ENCODE results near the gene PADI3.

Gene PADI3

DNA sequence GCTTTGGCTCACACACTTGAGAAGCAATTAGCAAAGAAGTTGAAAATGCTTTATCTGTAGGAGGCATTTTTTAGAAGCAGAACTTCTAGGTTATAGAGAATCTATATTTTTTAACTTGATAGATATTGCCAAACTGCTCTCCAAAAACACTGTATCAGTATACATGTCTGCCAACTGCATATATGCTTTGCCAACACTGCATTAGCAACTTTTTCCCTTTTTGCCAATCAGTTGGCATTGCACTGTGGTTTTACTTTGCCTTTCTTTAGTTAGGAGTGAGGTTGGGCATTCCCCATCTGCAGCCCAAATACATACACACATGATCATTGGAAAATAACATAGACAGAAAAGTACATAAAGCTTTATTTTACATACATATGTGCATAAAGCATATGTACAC lies 15.0 kb downstream of the PADI3 start:
- no peak for TF ChIP-seq TAF1 (IDR thresholded peaks at IDR 0.05; ENCODE audit: borderline replicate concordance, insufficient read depth, low read length)
- no peak for TF ChIP-seq POLR2AphosphoS5 (IDR thresholded peaks at IDR 0.05; ENCODE audit: low read depth, low read length)
- TF ChIP-seq FOXP2 (optimal IDR thresholded peaks at IDR 0.05; ENCODE audit: borderline replicate concordance, extremely low read depth, extremely low read length, insufficient read depth), result no peak

DNA sequence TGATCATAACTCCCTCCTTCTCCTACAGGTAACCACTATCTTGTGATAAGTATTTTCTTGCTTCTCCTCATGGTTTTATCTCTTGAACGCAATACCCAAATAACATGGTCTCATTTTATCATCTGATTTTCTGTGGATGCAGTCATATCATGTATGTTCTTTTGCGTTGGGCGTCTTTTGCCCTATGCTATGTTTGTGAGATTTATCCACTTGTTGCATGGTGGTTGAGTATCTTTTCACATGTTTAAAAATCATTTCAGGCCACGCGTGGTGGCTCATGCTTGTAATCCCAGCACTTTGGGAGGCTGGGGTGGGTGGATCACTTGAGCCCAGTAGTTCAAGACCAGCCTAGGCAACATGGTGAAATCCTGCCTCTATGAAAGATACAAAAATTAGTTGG lies 15.6 kb downstream of the PADI3 start:
- TF ChIP-seq POLR2AphosphoS5 (IDR thresholded peaks at IDR 0.05; ENCODE audit: low read depth, low read length) (no peak), FOXP2 (optimal IDR thresholded peaks at IDR 0.05; ENCODE audit: borderline replicate concordance, extremely low read depth, extremely low read length, insufficient read depth) (no peak), SIN3A (IDR thresholded peaks at IDR 0.05; ENCODE audit: borderline replicate concordance, insufficient read depth, low read length) (no peak), REST (IDR thresholded peaks at IDR 0.05; ENCODE audit: insufficient read depth in 1 of 2, low read depth in 2 of 2, low read length in 2 of 2) (no peak), TAF1 (IDR thresholded peaks at IDR 0.05; ENCODE audit: borderline replicate concordance, insufficient read depth, low read length) (no peak)

GRCh38 chr1:17265162-17265561 lies 16.3 kb downstream of the PADI3 start:
- TF ChIP-seq POLR2AphosphoS5 (IDR thresholded peaks at IDR 0.05; ENCODE audit: low read depth, low read length) (no peak), TAF1 (IDR thresholded peaks at IDR 0.05; ENCODE audit: borderline replicate concordance, insufficient read depth, low read length) (no peak), REST (IDR thresholded peaks at IDR 0.05; ENCODE audit: insufficient read depth in 1 of 2, low read depth in 2 of 2, low read length in 2 of 2) (no peak), FOXP2 (optimal IDR thresholded peaks at IDR 0.05; ENCODE audit: borderline replicate concordance, extremely low read depth, extremely low read length, insufficient read depth) (no peak), SIN3A (IDR thresholded peaks at IDR 0.05; ENCODE audit: borderline replicate concordance, insufficient read depth, low read length) (no peak)

DNA sequence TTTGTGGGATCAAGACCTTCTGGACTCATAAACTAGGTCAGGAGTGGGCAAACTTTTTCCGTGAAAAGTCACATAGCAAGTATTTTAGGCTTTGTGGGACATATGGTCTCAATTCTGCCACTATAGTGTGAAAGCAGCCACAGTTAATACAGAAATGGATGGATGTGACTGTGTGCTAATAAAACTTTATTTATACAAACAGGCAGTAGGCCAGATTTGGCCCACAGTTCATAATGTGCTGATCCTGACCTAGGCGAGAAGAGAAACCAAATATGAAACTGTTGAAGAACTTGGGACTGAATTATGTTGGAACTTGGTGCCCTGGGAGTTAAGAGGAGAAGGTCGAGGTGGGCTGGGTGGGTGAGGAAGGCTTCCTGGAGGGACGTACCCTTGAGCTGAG lies 17.1 kb downstream of the PADI3 start:
- TF ChIP-seq POLR2AphosphoS5 (IDR thresholded peaks at IDR 0.05; ENCODE audit: low read depth, low read length) (no peak), TAF1 (IDR thresholded peaks at IDR 0.05; ENCODE audit: borderline replicate concordance, insufficient read depth, low read length) (no peak), FOXP2 (optimal IDR thresholded peaks at IDR 0.05; ENCODE audit: borderline replicate concordance, extremely low read depth, extremely low read length, insufficient read depth) (no peak), REST (IDR thresholded peaks at IDR 0.05; ENCODE audit: insufficient read depth in 1 of 2, low read depth in 2 of 2, low read length in 2 of 2) (no peak), SIN3A (IDR thresholded peaks at IDR 0.05; ENCODE audit: borderline replicate concordance, insufficient read depth, low read length) (no peak)

DNA sequence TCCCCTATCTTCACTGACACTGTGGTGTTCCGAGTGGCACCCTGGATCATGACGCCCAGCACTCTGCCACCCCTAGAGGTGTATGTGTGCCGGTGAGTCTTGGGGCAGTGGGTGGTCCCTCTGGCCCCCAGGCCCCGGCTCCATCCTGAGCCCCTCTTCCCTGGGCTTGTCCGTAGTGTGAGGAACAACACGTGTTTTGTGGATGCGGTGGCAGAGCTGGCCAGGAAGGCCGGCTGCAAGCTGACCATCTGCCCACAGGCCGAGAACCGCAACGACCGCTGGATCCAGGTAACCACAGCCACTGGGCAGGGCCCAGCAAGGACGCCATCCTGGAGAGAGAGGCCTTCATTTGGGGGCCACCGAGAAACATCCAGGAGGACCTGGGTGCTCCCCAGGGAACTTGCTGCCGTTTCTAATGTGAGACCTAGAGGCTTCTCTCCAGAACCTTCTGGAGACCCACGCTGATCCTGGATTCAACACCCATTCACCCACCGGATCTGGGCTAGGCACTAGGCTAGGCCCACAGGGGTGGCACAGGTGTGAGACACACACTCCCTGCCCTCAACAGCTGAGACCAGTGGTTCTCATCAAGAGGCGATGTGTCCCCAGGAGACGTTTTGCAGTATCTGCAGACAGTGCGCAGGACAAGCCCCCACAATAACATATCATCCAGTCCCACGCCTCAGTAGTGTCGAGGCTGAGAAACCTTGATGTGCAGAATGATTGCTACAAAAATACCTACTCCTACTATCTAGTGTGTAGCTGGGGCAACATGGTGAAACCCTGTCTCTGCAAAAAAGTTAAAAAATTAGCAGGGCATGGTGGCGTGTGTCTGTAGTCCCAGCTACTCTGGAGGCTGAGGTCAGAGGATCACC lies 22.2 kb downstream of the PADI3 start:
- TF ChIP-seq REST (IDR thresholded peaks at IDR 0.05; ENCODE audit: insufficient read depth in 1 of 2, low read depth in 2 of 2, low read length in 2 of 2), result no peak
- no peak for TF ChIP-seq TAF1 (IDR thresholded peaks at IDR 0.05; ENCODE audit: borderline replicate concordance, insufficient read depth, low read length)
- TF ChIP-seq POLR2AphosphoS5 (IDR thresholded peaks at IDR 0.05; ENCODE audit: low read depth, low read length), result no peak
- no peak for TF ChIP-seq FOXP2 (optimal IDR thresholded peaks at IDR 0.05; ENCODE audit: borderline replicate concordance, extremely low read depth, extremely low read length, insufficient read depth)
- no peak for TF ChIP-seq SIN3A (IDR thresholded peaks at IDR 0.05; ENCODE audit: borderline replicate concordance, insufficient read depth, low read length)

All from PFSK-1 (cell line).